ENCODE measurements around the gene SHOC2. TPM values are rescaled to one million over a fixed set of nuclear protein-coding genes. Genes with fewer than 3 reads are reported as not detected.

Gene SHOC2
- total RNA-seq, 1 experiment from 2014 or later: 17.9 TPM

- DNase-seq (ENCODE audit: low read depth): no peak
- in situ Hi-C loops (cut with HindIII; ENCODE audit: low pct_unique_long_range_greater_than_20kb, low sequenced_read_pairs): no loop called here
Measured at GRCh38 chr10:111007486-111007885, 88.1 kb downstream of the SHOC2 start.

GRCh38 chr10:111015181-111015580 is 95.8 kb downstream of the SHOC2 start:
- in situ Hi-C loops (cut with HindIII; ENCODE audit: low pct_unique_long_range_greater_than_20kb, low sequenced_read_pairs): no loop called here
- no peak for DNase-seq (ENCODE audit: low read depth)

GRCh38 chr10:111017098-111017497 is 97.7 kb downstream of the SHOC2 start:
- in situ Hi-C loops (cut with HindIII; ENCODE audit: low pct_unique_long_range_greater_than_20kb, low sequenced_read_pairs): no loop called here
- DNase-seq (ENCODE audit: low read depth): no peak

- in situ Hi-C loops (cut with HindIII; ENCODE audit: low pct_unique_long_range_greater_than_20kb, low sequenced_read_pairs): no loop called here
- DNase-seq (ENCODE audit: low read depth): no peak
Measured at GRCh38 chr10:111018021-111018420, 98.6 kb downstream of the SHOC2 start.

GRCh38 chr10:111023060-111023459 is 103.7 kb downstream of the SHOC2 start:
- in situ Hi-C loops (cut with HindIII; ENCODE audit: low pct_unique_long_range_greater_than_20kb, low sequenced_read_pairs): no loop called here
- no peak for DNase-seq (ENCODE audit: low read depth)

GRCh38 chr10:111030042-111030750 is 110.8 kb downstream of the SHOC2 start:
- in situ Hi-C loops (cut with HindIII; ENCODE audit: low pct_unique_long_range_greater_than_20kb, low sequenced_read_pairs): no loop called here
- DNase-seq (ENCODE audit: low read depth): no peak

- DNase-seq (ENCODE audit: low read depth): no peak
- in situ Hi-C loops (cut with HindIII; ENCODE audit: low pct_unique_long_range_greater_than_20kb, low sequenced_read_pairs): no loop called here
Measured at GRCh38 chr10:111034598-111035310, 115.3 kb downstream of the SHOC2 start.

- no peak for DNase-seq (ENCODE audit: low read depth)
- in situ Hi-C loops (cut with HindIII; ENCODE audit: low pct_unique_long_range_greater_than_20kb, low sequenced_read_pairs): no loop called here
Measured at GRCh38 chr10:111035542-111035941, 116.1 kb downstream of the SHOC2 start.

GRCh38 chr10:111037858-111038257 is 118.5 kb downstream of the SHOC2 start:
- no peak for DNase-seq (ENCODE audit: low read depth)
- in situ Hi-C loops (cut with HindIII; ENCODE audit: low pct_unique_long_range_greater_than_20kb, low sequenced_read_pairs): no loop called here

- no peak for DNase-seq (ENCODE audit: low read depth)
- in situ Hi-C loops (cut with HindIII; ENCODE audit: low pct_unique_long_range_greater_than_20kb, low sequenced_read_pairs): no loop called here
Measured at GRCh38 chr10:111039522-111039921, 120.1 kb downstream of the SHOC2 start.

GRCh38 chr10:111057006-111057405 is 137.6 kb downstream of the SHOC2 start:
- no peak for DNase-seq (ENCODE audit: low read depth)
- in situ Hi-C loops (cut with HindIII; ENCODE audit: low pct_unique_long_range_greater_than_20kb, low sequenced_read_pairs): no loop called here

Other genes with a start within 250 kb of the SHOC2 start
- 9.4 and 21.7 TPM in 2 replicates for gene PDCD4, start 47.7 kb upstream of the SHOC2 start, total RNA-seq (2014; rRNA removed; shearing (Covaris generic); ENCODE audit: low replicate concordance)
- 12.3 and 32.9 TPM in 2 replicates for gene BBIP1, start 424 bp upstream of the SHOC2 start, total RNA-seq (2014; rRNA removed; shearing (Covaris generic); ENCODE audit: low replicate concordance)
- gene ADRA2A, start 157.4 kb downstream of the SHOC2 start, total RNA-seq (2014; rRNA removed; shearing (Covaris generic); ENCODE audit: low replicate concordance): not detected in 2 replicates

Measured in Caki2 (cell line).